RWPE1 (cell line): ENCODE measurements around the gene LGR6.
"Not testable (repeated sequence)": the region's sequence is repeated elsewhere in the genome, so short reads cannot be mapped to it uniquely, and the experiment has no call there.

Experiments
- CTCF ChIA-PET: fragments of 350-600 bp; sonication (Branson Sonifier 250); formaldehyde crosslinking; extraction: SDS; loops from one replicate; lab custom pipeline; 2021; lab: Yijun Ruan, JAX
- POLR2A ChIA-PET: fragments of 400-600 bp; formaldehyde crosslinking; extraction: SDS; loops from one replicate; lab custom pipeline; 2020; ENCODE audit warnings: antibody characterized with exemption; ENCODE audit not compliant: low non-redundant PET; lab: Yijun Ruan, JAX
- DNase-seq: peaks from one replicate; pipeline ENCODE4 v3.0.0; 2012; ENCODE audit warnings: low spot score
- H3K27ac ChIP-seq: fragments of 450-650 bp; 2 replicates; pipeline ENCODE4 v1.5.1; 2017
- TF ChIP-seq, protein P1 (sequence below): fragments of 450-650 bp; conservative IDR thresholded peaks from 2 replicates; pipeline ENCODE4 v1.5.1; 2017; ENCODE audit warnings: low read depth, mild to moderate bottlenecking

LGR6 gene

GRCh38 chr1:202163281-202164270 is 30.0 kb upstream of the LGR6 start:
- DNase-seq = no peak
- H3K27ac ChIP-seq = no peak overlapping the region
- TF ChIP-seq, protein P1, sequence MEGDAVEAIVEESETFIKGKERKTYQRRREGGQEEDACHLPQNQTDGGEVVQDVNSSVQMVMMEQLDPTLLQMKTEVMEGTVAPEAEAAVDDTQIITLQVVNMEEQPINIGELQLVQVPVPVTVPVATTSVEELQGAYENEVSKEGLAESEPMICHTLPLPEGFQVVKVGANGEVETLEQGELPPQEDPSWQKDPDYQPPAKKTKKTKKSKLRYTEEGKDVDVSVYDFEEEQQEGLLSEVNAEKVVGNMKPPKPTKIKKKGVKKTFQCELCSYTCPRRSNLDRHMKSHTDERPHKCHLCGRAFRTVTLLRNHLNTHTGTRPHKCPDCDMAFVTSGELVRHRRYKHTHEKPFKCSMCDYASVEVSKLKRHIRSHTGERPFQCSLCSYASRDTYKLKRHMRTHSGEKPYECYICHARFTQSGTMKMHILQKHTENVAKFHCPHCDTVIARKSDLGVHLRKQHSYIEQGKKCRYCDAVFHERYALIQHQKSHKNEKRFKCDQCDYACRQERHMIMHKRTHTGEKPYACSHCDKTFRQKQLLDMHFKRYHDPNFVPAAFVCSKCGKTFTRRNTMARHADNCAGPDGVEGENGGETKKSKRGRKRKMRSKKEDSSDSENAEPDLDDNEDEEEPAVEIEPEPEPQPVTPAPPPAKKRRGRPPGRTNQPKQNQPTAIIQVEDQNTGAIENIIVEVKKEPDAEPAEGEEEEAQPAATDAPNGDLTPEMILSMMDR = no peak
- CTCF ChIA-PET = interaction anchor here (0.5 to 1.3 kb wide), 6 partner anchors 10 to 164 kb away, joined by 3 to 5 read pairs (median 4); no protein-coding TSS in a partner anchor
- POLR2A ChIA-PET = no interaction called here

DNA sequence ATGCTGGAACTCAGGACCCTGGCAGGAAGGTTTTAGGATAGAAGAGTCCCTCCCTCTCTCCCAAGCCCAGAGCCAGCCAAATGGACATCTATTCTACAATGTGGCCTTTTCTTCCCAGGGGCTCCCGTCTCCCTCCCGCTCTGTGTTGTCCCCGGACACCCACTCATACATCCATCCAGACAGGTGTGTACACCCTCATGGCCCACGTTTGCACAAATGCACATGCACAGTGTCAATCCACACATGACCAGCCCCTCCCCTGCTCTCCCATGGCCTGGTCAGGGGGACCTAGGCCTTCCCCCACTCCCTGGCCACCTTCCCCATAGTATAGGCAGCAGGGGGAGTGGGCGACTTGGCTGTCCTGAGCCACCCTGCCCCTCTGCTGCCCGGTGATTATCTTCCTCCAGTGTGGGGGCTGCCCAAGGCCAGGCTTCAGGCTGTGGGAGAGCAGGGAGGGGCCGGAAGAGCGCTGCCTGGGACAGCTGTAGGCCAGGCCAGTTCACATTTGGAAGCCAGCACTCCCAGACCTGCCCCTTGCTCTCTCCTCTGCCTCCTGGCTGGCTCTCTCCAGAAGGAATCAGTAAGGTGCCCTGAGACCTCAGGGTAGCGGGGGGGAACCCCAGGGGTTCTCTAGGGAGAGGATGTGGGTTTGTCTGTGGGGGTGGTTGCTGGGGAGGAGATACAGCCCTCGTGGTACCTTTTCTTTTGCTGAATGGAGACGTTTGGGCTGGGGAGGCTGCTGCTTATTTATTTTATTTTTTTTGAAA is 29.1 kb upstream of the LGR6 start:
- no peak overlapping the region for H3K27ac ChIP-seq
- ChIA-PET POLR2A (no interaction called here), CTCF (no interaction called here)
- TF ChIP-seq, protein P1 = no peak
- no peak for DNase-seq

GRCh38 chr1:202165267-202165941 is 28.2 kb upstream of the LGR6 start:
- TF ChIP-seq, protein P1 = no peak
- no peak for DNase-seq
- CTCF ChIA-PET = interaction anchor here (1.2 kb wide), 1 partner anchor 166 kb away, joined by 3 read pairs; no protein-coding TSS in a partner anchor
- POLR2A ChIA-PET = no interaction called here
- no peak overlapping the region for H3K27ac ChIP-seq

- ChIA-PET CTCF (interaction anchor here (0.6 to 1.2 kb wide), 3 partner anchors 31 to 554 kb away, joined by 3 to 5 read pairs (median 3); no protein-coding TSS in a partner anchor), POLR2A (no interaction called here)
- TF ChIP-seq, protein P1 = no peak
- no peak for DNase-seq
- no peak overlapping the region for H3K27ac ChIP-seq
Measured at GRCh38 chr1:202165942-202166843, 27.4 kb upstream of the LGR6 start.

DNA sequence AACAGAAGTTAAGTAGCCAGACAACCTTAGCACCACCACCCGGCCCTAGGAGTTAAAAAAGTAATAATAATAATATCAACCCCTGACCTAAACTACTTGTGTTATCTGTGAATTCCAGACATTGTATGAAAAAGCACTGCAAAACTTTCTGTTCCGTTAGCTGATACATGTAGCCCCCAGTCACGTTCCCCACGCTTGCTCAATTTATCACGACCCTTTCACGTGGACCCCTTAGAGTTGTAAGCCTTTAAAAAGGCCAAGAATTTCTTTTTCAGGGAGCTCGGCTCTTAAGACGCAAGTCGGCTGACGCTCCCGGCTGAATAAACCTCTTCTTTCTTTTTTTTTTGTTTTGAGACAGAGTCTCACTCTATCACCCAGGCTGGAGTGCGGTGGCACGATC is 26.5 kb upstream of the LGR6 start:
- H3K27ac ChIP-seq, POLR2A ChIA-PET, DNase-seq: not testable (repeated sequence)
- CTCF ChIA-PET = interaction anchor here (0.6 to 1.0 kb wide), 2 partner anchors 33 to 553 kb away, joined by 3 read pairs; no protein-coding TSS in a partner anchor

DNA sequence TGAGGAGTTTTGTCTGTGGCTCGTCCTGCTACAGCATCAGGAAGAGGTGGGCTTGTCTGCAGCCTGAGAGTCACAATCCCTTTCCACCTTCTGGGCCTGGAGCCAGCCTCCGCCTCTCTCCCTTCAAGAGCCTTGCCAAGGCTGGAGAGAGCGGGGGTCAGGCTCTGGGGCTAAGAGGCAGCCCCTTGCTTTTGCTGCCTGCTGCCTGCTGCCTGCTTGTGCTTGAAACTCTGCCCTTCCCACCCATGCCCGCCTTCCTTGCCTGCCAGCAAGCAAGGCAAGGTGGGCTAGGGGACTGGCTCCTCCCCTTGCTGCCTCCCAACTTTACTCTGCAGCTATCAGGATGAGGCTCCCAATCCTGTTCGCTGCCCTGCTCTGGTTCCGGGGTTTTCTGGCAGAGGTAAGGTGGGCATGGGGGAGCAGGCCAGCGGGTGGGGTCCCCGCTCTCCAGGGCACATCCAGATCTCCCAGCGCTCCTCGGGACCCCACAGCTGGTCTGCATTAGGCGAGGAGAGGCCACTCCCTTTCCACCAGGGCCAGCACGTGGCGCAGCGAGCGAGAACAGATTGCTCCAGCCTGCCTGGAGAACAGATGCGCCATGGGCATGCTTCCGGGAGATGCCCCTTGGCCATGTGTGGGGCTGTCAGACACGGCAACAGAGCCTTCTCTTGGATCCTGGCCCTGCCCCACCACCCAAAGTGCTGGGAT is 25.7 kb upstream of the LGR6 start:
- ChIA-PET CTCF (interaction anchor here (0.7 to 1.0 kb wide), 2 partner anchors 17 to 552 kb away, joined by 3 read pairs; no protein-coding TSS in a partner anchor), POLR2A (no interaction called here)
- no peak overlapping the region for H3K27ac ChIP-seq
- DNase-seq = no peak
- TF ChIP-seq, protein P1 = no peak
